Measurements from ENCODE around the gene GRIP2.

GRIP2 gene

GRCh38 chr3:14506626-14507304, 33.4 kb downstream of the GRIP2 start:
- no peak for DNase-seq (ENCODE audit: low spot score)
- no peak for TF ChIP-seq CTCF (IDR thresholded peaks at IDR 0.05; ENCODE audit: extremely low read depth, missing control alignments)

- no peak for TF ChIP-seq CTCF (IDR thresholded peaks at IDR 0.05; ENCODE audit: extremely low read depth, missing control alignments)
Observed at GRCh38 chr3:14505803-14506500, 34.2 kb downstream of the GRIP2 start.

GRCh38 chr3:14505001-14505802, 34.9 kb downstream of the GRIP2 start:
- no peak for DNase-seq (ENCODE audit: low spot score)
- no peak for TF ChIP-seq CTCF (IDR thresholded peaks at IDR 0.05; ENCODE audit: extremely low read depth, missing control alignments)

More at GRCh38 chr3:14505803-14506500, 34.2 kb downstream of the GRIP2 start:
- DNase-seq (ENCODE audit: low spot score) = no peak

- no peak for TF ChIP-seq CTCF (IDR thresholded peaks at IDR 0.05; ENCODE audit: extremely low read depth, missing control alignments)
- DNase-seq (ENCODE audit: low spot score) = no peak
Observed at GRCh38 chr3:14503706-14504065, 36.5 kb downstream of the GRIP2 start.

- DNase-seq (ENCODE audit: low spot score) = no peak
- no peak for TF ChIP-seq CTCF (IDR thresholded peaks at IDR 0.05; ENCODE audit: extremely low read depth, missing control alignments)
Observed at GRCh38 chr3:14503033-14503705, 37.0 kb downstream of the GRIP2 start.

- no peak for DNase-seq (ENCODE audit: low spot score)
- TF ChIP-seq CTCF (IDR thresholded peaks at IDR 0.05; ENCODE audit: extremely low read depth, missing control alignments) = no peak
Observed at GRCh38 chr3:14502472-14502871, 37.7 kb downstream of the GRIP2 start.
